Activated T-cell treated with anti-CD3 and anti-CD28 coated beads, Interleukin-2, amount 50 U/mL, for 4 hours (primary cell): Measurements from ENCODE around the gene MROH9. TPM values are rescaled to one million over a fixed set of nuclear protein-coding genes. Genes with fewer than 3 reads are reported as not detected.
"Not testable (repeated sequence)": the region's sequence is repeated elsewhere in the genome, so short reads cannot be mapped to it uniquely, and the experiment has no call there.

Source experiments
- ATAC-seq, 2 donors: fragments of 200-7000 bp; cut with Tn5 transposase; one replicate each; pipeline ENCODE4 v1.10.0; 2021
- DNase-seq: peaks from one replicate; pipeline ENCODE4 v3.0.0-alpha.2; 2020
- H3K27me3 Mint-ChIP-seq: one replicate; pipeline ENCODE4 v1.8.0; 2021; ENCODE audit warnings: low read depth, mixed read lengths
- H3K36me3 Mint-ChIP-seq: one replicate; pipeline ENCODE4 v1.8.0; 2022; ENCODE audit warnings: mixed read lengths; ENCODE audit not compliant: insufficient read depth
- H3K4me1 Mint-ChIP-seq: one replicate; pipeline ENCODE4 v1.8.0; 2021; ENCODE audit warnings: low read depth, mixed read lengths
- H3K4me3 Mint-ChIP-seq: one replicate; pipeline ENCODE4 v1.8.0; 2021; ENCODE audit warnings: mild to moderate bottlenecking, moderate library complexity, mixed read lengths
- H3K9me3 Mint-ChIP-seq: one replicate; pipeline ENCODE4 v1.8.0; 2021; ENCODE audit warnings: mixed read lengths
- total RNA-seq, 3 donors: library from RNA; stranded (reverse); gene quantifications; one replicate each; pipeline ENCODE4 v1.2.1, GENCODE V29; 2021

MROH9 gene
- total RNA-seq, 3 donors from 2014 or later, result not detected

DNA sequence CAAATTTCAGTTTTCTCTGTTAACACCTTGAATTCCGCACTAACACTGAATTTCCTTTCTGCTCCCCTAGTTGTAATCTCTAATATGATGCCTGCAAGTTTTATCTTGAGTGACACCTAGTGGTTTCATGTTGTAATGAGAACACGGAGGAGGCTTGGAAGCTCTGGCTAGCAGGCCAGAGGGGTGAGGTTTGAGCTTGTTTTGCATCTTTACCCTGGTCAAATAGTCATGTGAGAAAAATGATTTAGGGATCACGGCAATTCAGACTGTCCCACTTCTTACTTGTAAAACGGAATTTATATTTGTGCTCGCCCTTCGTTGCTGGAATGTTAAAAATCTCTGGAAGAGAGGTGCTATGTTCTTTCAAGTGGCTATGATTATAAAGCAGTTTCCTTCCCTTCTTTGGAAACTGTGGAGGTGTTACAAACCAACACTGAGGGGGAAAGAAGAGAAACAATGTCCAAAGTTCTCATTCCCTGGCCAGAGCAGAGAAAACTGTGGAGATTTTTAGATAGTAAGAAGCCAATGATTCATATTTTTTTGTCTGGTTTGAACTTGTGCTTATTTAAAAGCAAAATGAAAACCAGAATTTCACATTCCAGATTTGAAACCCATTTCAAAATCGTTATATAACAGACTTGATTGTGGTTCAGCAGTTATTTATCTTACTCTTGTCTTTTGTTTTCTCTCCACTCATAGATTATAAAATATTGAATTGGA is 5.3 kb upstream of the MROH9 start:
- DNase-seq, result no peak
- ATAC-seq, result peak; percentile 63 to 75
- Mint-ChIP-seq H3K9me3 (no peaks in the 10 kb centered on the region), H3K36me3 (no peaks in the 10 kb centered on the region), H3K27me3 (no peaks in the 10 kb centered on the region), H3K4me3 (no peak overlapping the region), H3K4me1 (no peaks in the 10 kb centered on the region)

DNA sequence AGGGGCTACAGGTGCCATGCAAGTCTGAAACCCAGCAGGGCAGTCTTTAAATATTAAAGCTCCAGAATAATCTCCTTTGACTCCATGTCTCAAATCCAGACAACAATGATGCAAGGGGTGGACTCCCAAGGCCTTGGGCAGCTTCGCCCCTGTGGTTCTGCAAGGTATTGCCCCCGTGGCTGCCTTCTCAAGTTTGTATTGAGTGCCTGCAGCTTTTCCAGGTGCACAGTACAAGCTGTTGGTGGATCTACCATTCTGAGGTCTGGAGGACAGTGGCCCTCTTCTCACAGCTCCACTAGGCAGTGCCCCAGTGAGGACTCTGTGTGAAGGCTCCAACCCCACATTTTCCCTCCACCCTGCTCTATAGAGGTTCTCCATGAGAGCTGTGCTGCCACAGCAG is 3.7 kb upstream of the MROH9 start:
- ATAC-seq, result no peak
- H3K9me3 Mint-ChIP-seq, result no peaks in the 10 kb centered on the region
- H3K36me3 Mint-ChIP-seq, result no peaks in the 10 kb centered on the region
- no peak for DNase-seq
- no peaks in the 10 kb centered on the region for H3K4me1 Mint-ChIP-seq
- no peak overlapping the region for H3K4me3 Mint-ChIP-seq
- no peaks in the 10 kb centered on the region for H3K27me3 Mint-ChIP-seq

DNA sequence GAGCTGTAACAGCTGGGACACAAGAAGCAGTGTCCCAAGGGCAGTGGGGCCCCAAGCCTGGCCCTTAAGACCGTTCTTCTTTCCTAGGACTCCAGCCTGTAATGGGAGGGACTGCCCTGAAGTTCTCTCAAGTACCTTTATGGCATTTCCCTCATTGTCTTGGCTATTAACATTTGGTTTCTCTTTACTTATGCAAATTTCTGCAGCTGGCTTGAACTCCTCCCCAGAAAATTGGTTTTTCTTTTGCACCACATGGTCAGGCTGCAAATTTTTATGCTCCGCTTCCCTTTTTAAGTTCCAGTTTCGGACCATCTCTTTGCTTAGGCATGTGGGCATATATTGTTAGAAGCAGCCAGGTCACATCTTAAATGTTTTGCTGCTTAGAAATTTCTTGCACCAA is 3.1 kb upstream of the MROH9 start:
- no peak for DNase-seq
- Mint-ChIP-seq H3K27me3 (no peaks in the 10 kb centered on the region), H3K9me3 (no peaks in the 10 kb centered on the region), H3K4me1 (no peaks in the 10 kb centered on the region), H3K36me3 (no peaks in the 10 kb centered on the region), H3K4me3 (no peak overlapping the region)
- ATAC-seq, result no peak

DNA sequence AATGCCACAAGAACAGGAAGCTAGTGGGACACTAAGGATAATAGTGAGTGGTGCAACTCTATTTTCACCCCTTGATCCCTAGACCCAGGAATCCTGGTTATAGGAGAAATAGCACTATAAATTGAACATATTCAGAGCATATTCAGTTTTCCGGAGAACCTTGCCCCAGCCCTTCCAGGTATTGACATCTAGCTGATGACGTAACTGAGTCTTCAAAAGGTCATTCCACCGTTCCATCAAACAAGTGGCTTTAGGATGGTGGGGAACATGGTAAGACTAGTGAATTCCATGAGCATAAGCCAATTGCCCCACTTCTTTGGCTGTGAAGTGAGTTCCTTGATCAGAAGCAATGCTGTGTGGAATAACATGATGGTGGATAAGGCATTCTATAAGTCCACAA is 2.9 kb downstream of the MROH9 start:
- no peak overlapping the region for H3K4me3 Mint-ChIP-seq
- DNase-seq (no peak), ATAC-seq (no peak)
- H3K36me3 Mint-ChIP-seq, result no peaks in the 10 kb centered on the region
- no peaks in the 10 kb centered on the region for H3K4me1 Mint-ChIP-seq
- H3K27me3 Mint-ChIP-seq, result peaks cover 3% of the 10 kb centered on the region
- no peaks in the 10 kb centered on the region for H3K9me3 Mint-ChIP-seq

DNA sequence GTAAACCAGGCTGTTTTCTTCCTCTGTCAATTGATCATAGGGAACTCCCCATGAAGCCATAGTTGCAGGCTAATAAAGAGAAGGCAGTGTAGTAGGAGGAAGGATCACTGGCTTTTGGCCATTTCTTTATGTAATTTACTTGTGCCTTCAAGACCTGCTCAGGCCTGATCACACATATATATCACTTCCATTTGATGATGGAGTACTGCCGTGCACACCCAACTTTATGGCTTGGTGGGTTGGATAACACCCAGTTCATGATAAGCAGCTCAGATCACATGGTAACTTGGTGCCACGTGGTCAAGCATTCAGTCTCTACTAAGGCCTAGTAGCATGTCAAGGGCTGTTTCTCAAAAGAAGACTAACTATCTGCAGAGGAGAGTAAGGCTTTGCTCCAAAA is 4.1 kb downstream of the MROH9 start:
- Mint-ChIP-seq H3K4me3 (no peak overlapping the region), H3K27me3 (peaks cover 3% of the 10 kb centered on the region), H3K36me3 (no peaks in the 10 kb centered on the region), H3K9me3 (no peaks in the 10 kb centered on the region), H3K4me1 (no peaks in the 10 kb centered on the region)
- DNase-seq (no peak), ATAC-seq (no peak)

DNA sequence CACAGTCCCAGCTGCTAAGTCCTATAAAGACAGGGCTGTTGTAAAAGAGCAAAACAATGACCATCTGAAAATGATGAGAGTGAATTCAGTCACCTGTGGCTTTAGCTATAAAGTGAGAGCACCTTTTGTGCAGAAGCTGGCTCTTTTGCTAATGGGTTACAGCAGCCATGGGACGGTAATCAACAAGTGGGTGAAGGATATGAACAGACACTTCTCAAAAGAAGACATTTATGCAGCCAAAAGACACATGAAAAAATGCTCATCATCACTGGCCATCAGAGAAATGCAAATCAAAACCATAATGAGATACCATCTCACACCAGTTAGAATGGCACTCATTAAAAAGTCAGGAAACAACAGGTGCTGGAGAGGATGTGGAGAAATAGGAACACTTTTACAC is 16.4 kb downstream of the MROH9 start:
- DNase-seq, H3K27me3 Mint-ChIP-seq, H3K36me3 Mint-ChIP-seq, H3K4me1 Mint-ChIP-seq, H3K9me3 Mint-ChIP-seq, H3K4me3 Mint-ChIP-seq, ATAC-seq: not testable (repeated sequence)

DNA sequence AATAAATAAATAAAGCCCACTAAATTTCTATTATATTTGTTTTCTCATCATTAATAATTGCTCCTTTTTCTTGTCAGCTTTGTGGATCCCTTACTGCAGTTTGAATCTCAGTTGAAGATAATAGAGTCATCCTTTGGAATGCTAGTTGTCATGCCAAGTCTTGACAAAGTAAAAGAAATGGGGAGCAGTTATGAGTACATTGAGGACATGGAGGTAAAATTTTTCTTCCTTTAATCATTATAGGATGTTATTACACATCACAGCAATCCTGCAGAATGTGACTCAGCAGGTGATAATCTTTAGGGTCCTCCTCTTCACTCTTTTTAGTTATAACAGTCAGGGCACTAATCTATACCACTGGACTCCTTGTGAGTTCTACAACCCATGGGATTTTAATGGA is 24.1 kb downstream of the MROH9 start:
- DNase-seq, result no peak
- no peaks in the 10 kb centered on the region for H3K4me1 Mint-ChIP-seq
- H3K27me3 Mint-ChIP-seq, result peaks cover 2% of the 10 kb centered on the region
- H3K36me3 Mint-ChIP-seq, result no peaks in the 10 kb centered on the region
- H3K9me3 Mint-ChIP-seq, result no peaks in the 10 kb centered on the region
- no peak overlapping the region for H3K4me3 Mint-ChIP-seq
- no peak for ATAC-seq

DNA sequence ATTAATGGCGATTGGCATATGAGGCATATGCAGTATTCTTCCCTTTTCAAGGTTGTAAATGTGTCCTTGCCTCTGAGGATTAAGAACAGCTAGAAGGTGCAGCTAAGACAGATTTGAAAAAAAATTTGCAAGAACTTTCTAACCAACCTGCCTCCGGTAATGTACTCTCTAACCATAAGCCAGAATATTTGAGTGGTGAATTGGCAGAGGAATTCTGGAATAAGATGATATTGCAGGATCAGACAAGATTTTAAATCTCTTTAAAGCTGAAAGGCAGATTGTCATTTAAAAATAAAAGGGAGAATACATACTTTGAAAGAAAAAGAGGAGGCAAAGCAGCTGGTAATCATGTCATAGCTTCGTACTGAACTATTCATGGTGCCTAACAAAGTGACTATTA is 29.2 kb downstream of the MROH9 start:
- ATAC-seq (no peak), DNase-seq (no peak)
- H3K36me3 Mint-ChIP-seq, result no peaks in the 10 kb centered on the region
- no peaks in the 10 kb centered on the region for H3K9me3 Mint-ChIP-seq
- H3K4me1 Mint-ChIP-seq, result no peaks in the 10 kb centered on the region
- no peak overlapping the region for H3K4me3 Mint-ChIP-seq
- H3K27me3 Mint-ChIP-seq, result peaks cover 4% of the 10 kb centered on the region

DNA sequence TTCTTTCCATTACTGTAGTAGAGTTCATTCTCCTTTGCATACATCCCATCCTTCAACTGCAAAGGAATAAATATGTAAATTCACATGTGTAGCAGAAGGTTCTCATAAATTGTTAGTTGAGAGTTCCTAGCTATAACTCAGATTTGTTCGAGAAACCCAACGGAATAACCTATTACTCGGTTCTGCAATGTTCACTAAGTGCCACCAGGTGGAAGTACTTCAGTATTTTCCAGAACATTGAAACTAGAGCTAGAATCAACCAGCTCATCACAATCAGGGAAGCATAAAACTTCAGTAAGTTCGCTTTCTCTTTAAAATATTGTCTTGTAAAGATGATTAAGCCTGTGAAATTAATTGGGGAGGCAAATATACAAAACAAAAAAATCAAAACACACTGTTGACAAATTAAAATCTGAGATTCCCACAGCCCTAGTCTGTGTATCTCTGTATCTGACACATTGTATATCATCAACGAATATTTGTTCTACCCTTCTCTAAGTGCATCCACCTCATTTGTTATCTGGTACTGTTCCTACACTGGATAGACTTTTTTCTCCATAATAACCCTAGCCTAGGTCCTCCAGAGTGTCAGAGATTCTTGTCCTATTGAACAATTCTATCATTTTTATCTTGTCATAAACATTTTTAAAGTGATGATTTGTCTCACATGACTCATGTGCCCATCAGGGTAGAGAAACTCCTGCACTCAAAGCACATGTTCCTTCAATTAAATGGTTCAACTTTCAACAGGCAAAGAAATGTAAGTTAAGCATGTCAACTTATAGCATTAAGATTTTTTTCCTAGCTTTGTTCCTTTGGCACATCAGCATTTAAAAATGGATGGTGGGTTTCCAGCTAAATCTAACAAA is 31.9 kb downstream of the MROH9 start:
- ATAC-seq (no peak), DNase-seq (no peak)
- Mint-ChIP-seq H3K4me1 (no peaks in the 10 kb centered on the region), H3K9me3 (no peaks in the 10 kb centered on the region), H3K4me3 (no peak overlapping the region), H3K27me3 (peaks cover 10% of the 10 kb centered on the region), H3K36me3 (no peaks in the 10 kb centered on the region)

DNA sequence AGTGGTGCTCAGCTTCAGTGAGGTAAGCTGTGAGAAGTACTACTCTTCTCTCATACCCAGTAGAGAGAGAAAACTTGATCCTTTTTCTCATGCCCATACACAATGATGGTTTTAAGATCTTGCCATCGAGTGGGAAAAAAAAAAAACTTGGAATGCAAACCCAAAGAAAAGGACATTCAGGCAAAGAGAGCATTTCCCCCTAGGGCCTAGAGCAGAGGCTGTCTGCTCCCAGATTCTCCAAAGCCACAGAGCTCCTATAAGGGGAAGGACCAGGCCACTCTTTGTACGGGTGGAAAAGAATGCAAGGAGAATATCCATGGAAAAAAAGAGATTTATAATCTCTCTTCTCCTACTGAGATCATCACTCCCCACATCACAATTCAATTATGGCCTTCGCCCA is 34.9 kb downstream of the MROH9 start:
- Mint-ChIP-seq H3K4me1 (no peaks in the 10 kb centered on the region), H3K27me3 (peaks cover 6% of the 10 kb centered on the region), H3K36me3 (no peaks in the 10 kb centered on the region), H3K4me3 (no peak overlapping the region), H3K9me3 (no peaks in the 10 kb centered on the region)
- DNase-seq (no peak), ATAC-seq (no peak)

DNA sequence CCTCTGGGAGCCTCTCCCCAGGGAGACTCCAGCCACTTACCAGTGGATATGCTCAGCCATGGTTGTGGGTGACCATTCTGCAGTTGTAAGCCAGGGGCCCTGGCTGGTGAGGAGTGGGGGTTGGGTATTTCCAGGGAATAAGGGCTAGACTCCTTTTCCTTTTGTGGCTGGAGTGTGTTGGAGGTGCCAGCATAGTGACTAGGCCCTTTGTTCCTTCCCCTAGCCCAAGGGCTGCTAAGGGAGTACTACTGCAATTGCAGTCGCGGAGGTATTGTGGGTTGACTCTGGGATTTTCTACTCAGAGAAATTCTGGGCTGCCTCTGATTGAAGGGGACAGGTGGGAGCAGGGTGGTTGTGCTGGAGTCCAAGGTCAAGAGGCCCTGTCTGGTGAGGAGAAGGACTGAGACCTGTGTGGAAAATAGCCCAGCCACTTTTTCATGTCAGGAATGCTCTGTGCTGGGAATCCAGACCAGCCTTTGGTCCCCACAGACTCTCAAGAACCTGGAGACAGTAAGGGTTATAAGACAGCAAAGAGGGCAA is 43.1 kb downstream of the MROH9 start:
- H3K9me3 Mint-ChIP-seq, result peaks cover 9% of the 10 kb centered on the region
- DNase-seq (no peak), ATAC-seq (no peak)
- H3K4me3 Mint-ChIP-seq, result no peak overlapping the region
- peaks cover 3% of the 10 kb centered on the region for H3K27me3 Mint-ChIP-seq
- H3K36me3 Mint-ChIP-seq, result no peaks in the 10 kb centered on the region
- no peaks in the 10 kb centered on the region for H3K4me1 Mint-ChIP-seq

DNA sequence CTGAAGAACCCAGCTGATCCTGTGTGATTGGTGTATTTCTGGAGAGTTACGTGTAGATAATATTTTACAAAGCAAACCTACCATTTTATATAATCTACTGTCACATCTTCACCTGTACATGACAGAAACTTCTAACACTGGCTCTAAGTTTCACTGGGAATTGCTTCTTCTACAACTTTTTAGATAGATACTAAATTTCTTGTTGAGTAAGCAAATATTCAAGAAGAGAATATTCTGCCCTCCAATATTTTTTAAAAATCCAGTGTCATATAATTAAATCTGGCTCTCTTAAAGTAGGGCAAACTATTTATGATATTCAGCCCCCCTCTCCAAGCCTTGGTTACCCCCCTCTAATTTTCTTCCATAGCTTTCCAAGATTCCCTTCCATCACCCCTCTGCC is 50.1 kb downstream of the MROH9 start:
- DNase-seq, result no peak
- H3K27me3 Mint-ChIP-seq, result peaks cover 6% of the 10 kb centered on the region
- no peaks in the 10 kb centered on the region for H3K9me3 Mint-ChIP-seq
- ATAC-seq, result no peak
- H3K4me1 Mint-ChIP-seq, result no peaks in the 10 kb centered on the region
- H3K36me3 Mint-ChIP-seq, result no peaks in the 10 kb centered on the region
- no peak overlapping the region for H3K4me3 Mint-ChIP-seq

DNA sequence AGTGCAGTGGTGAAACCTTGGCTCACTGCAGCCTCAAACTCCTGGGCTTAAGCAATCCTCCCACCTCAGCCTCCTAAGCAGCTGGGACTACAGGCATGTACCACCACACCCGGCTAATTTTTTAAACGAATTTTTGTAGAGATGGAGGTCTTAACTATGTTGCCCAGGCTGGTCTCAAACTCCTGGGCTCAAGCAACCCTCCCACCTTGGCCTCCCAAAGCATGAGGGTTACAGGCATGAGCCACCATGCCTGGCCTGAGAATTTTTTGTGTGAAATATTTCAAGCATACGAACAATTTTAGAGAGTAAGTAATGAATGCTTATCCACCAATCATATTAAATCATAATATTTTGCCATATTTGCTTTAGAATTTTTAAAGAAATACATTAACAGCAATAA is 51.6 kb downstream of the MROH9 start:
- no peak for DNase-seq
- Mint-ChIP-seq H3K4me3 (no peak overlapping the region), H3K27me3 (peaks cover 4% of the 10 kb centered on the region), H3K9me3 (no peaks in the 10 kb centered on the region), H3K36me3 (no peaks in the 10 kb centered on the region), H3K4me1 (no peaks in the 10 kb centered on the region)
- ATAC-seq, result no peak

DNA sequence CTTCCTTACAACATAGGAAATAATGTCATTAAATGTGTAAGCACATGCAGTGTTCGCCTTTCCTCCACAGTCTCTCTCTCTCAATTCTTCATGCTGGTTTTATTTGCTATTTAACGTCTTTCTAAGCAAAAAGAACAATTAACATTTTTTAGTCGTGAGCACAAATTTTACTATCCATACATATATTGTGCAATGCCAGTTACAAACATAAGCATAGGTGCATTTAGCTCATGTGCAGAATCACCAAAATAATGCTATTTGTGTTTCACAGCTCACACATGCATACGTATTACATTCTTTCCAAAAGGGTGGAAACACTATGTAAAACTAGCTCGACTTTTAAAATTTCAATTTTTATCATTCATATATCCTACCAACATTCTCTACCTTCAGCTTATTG is 52.1 kb downstream of the MROH9 start:
- Mint-ChIP-seq H3K27me3 (peaks cover 4% of the 10 kb centered on the region), H3K9me3 (no peaks in the 10 kb centered on the region)

DNA sequence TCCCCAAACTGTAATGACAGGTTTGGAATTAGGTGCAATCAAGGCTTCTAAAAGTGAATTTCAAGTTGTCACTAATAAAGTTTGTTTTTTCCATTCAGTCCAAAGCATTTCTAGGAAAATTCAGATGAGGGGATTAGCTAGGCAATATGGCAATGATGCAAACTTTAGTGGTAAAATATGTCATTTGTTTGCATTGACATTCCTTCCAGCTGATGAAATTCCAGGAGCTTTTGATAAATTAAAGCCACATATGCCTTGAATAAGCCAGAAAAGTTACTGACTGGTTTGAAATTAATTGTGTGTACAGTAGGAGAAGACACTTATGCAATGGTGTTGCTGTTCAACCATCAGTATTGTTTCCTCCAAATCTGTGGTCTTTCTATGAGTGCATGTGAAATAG is 57.8 kb downstream of the MROH9 start:
- H3K36me3 Mint-ChIP-seq, result no peaks in the 10 kb centered on the region
- H3K27me3 Mint-ChIP-seq, result no peaks in the 10 kb centered on the region
- H3K4me1 Mint-ChIP-seq, result no peaks in the 10 kb centered on the region
- no peak for ATAC-seq
- H3K9me3 Mint-ChIP-seq, result no peaks in the 10 kb centered on the region
- no peak for DNase-seq
- H3K4me3 Mint-ChIP-seq, result no peak overlapping the region

More for the DNA sequence above, 52.1 kb downstream of the MROH9 start:
- DNase-seq (no peak), ATAC-seq (no peak)
- no peak overlapping the region for H3K4me3 Mint-ChIP-seq
- H3K4me1 Mint-ChIP-seq, result no peaks in the 10 kb centered on the region
- H3K36me3 Mint-ChIP-seq, result no peaks in the 10 kb centered on the region
